Upper lobe of left lung (tissue), 4 donors: ENCODE results near the gene TMEM26.

Experiments
- POLR2A ChIP-seq, 4 donors: fragments of 450-650 bp; IDR thresholded peaks; one replicate each; pipeline ENCODE4 v1.5.1; 2016 to 2017; ENCODE audit warnings: antibody characterized with exemption in 4 of 4, mild to moderate bottlenecking in 2 of 4
- TF ChIP-seq, protein P1 (sequence below), 6 experiments: fragments of 450-650 bp in 4 of 6; fragments of 200-600 bp in 2 of 6; sonication (generic) in 2 of 6; IDR thresholded peaks; one replicate each; pipeline ENCODE4 v1.5.1; 2016 to 2019; ENCODE audit warnings: antibody characterized with exemption in 6 of 6

DNA sequence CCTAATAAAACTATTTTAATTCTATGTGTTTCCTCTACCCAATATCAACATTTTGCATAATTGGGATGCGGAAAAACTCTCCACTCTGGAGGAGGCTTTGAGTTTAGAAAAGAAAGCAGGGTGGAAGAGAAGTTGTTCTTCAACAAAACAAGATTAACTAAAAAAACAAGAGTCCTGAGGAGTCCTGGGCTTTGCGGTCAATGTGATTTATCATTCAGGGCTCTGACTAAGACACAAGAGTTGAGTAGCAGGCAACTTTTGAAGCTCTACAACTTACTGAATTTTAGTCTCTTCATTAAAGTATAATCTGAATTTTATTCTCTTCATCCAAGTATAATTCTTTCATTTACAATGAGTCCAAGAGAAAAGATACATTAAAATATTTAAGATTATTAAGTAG, 18.3 kb upstream of the TMEM26 start:
- TF ChIP-seq, protein P1, sequence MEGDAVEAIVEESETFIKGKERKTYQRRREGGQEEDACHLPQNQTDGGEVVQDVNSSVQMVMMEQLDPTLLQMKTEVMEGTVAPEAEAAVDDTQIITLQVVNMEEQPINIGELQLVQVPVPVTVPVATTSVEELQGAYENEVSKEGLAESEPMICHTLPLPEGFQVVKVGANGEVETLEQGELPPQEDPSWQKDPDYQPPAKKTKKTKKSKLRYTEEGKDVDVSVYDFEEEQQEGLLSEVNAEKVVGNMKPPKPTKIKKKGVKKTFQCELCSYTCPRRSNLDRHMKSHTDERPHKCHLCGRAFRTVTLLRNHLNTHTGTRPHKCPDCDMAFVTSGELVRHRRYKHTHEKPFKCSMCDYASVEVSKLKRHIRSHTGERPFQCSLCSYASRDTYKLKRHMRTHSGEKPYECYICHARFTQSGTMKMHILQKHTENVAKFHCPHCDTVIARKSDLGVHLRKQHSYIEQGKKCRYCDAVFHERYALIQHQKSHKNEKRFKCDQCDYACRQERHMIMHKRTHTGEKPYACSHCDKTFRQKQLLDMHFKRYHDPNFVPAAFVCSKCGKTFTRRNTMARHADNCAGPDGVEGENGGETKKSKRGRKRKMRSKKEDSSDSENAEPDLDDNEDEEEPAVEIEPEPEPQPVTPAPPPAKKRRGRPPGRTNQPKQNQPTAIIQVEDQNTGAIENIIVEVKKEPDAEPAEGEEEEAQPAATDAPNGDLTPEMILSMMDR (IDR thresholded peaks at IDR 0.05) = no peak
- no peak for TF ChIP-seq POLR2A (IDR thresholded peaks at IDR 0.05)
